OCI-LY1 (cell line): Measurements from ENCODE around the gene TENM4.

ENCODE experiments used
- H2AFZ ChIP-seq: fragments of 200-600 bp; sonication (generic), shearing (Covaris generic); 2 replicates; pipeline ENCODE4 v1.6.0; 2014; ENCODE audit warnings: antibody characterized with exemption, mild to moderate bottlenecking, low read length
- H3F3A ChIP-seq: fragments of 200-600 bp; sonication (generic), shearing (Covaris generic); 2 replicates; pipeline ENCODE4 v1.6.0; 2014; ENCODE audit warnings: mild to moderate bottlenecking, antibody characterized with exemption, low read length, moderate library complexity; ENCODE audit not compliant: insufficient read depth
- H3K27ac ChIP-seq: fragments of 200-600 bp; sonication (generic); 2 replicates; pipeline ENCODE4 v1.5.1; 2014; ENCODE audit warnings: low read length, mixed run types, mild to moderate bottlenecking, low read depth; ENCODE audit not compliant: poor library complexity, severe bottlenecking
- H3K27me3 ChIP-seq: fragments of 200-600 bp; sonication (generic); 2 replicates; pipeline ENCODE4 v1.6.0; 2014; ENCODE audit warnings: antibody characterized with exemption, mild to moderate bottlenecking, low read length, moderate library complexity; ENCODE audit not compliant: insufficient read depth
- H3K36me3 ChIP-seq: fragments of 200-600 bp; sonication (generic); 2 replicates; pipeline ENCODE4 v1.6.1; 2014; ENCODE audit warnings: mild to moderate bottlenecking, antibody characterized with exemption, low read length, moderate library complexity, mixed read lengths; ENCODE audit not compliant: insufficient read depth
- H3K4me1 ChIP-seq: fragments of 200-600 bp; sonication (generic); 2 replicates; pipeline ENCODE4 v1.5.1; 2014; ENCODE audit warnings: mild to moderate bottlenecking, low read length, moderate library complexity; ENCODE audit not compliant: insufficient read depth, severe bottlenecking
- H3K4me2 ChIP-seq: fragments of 200-600 bp; sonication (generic), shearing (Covaris generic); 2 replicates; pipeline ENCODE4 v1.6.1; 2014; ENCODE audit warnings: low read length
- H3K4me3 ChIP-seq: fragments of 200-600 bp; sonication (generic); 2 replicates; pipeline ENCODE4 v1.5.1; 2014; ENCODE audit warnings: low read length, low read depth, mild to moderate bottlenecking, mixed read lengths; ENCODE audit not compliant: poor library complexity, severe bottlenecking
- H3K79me2 ChIP-seq: fragments of 200-600 bp; shearing (Covaris generic); 2 replicates; pipeline ENCODE4 v1.6.1; 2016; ENCODE audit warnings: mixed run types, low read length, mixed read lengths; ENCODE audit not compliant: insufficient read depth
- H3K9ac ChIP-seq: fragments of 200-600 bp; sonication (generic), shearing (Covaris generic); 2 replicates; pipeline ENCODE4 v1.6.1; 2014; ENCODE audit warnings: mild to moderate bottlenecking, low read length, mixed read lengths
- H3K9me2 ChIP-seq: fragments of 200-600 bp; sonication (generic), shearing (Covaris generic); 2 replicates; pipeline ENCODE4 v1.6.1; 2014; ENCODE audit warnings: low read depth, mild to moderate bottlenecking, low read length, mixed read lengths
- H3K9me3 ChIP-seq: fragments of 200-600 bp; shearing (Covaris generic); 2 replicates; pipeline ENCODE4 v1.6.1; 2014; ENCODE audit warnings: low read length, mixed read lengths
- H4K20me1 ChIP-seq: fragments of 200-600 bp; sonication (generic), shearing (Covaris generic); 2 replicates; pipeline ENCODE4 v1.6.0; 2016; ENCODE audit warnings: mild to moderate bottlenecking, low read length; ENCODE audit not compliant: insufficient read depth
- EZH2 ChIP-seq: fragments of 200-600 bp; sonication (generic), shearing (Covaris generic); IDR thresholded peaks from 2 replicates; pipeline ENCODE4 v1.8.0; 2017; ENCODE audit warnings: borderline replicate concordance, mixed run types, mild to moderate bottlenecking, antibody characterized with exemption, low read length, moderate library complexity, mixed read lengths
- TF ChIP-seq, protein P1 (sequence below): fragments of 200-600 bp; sonication (generic), shearing (Covaris generic); IDR thresholded peaks from 2 replicates; pipeline ENCODE4 v1.5.1; 2017; ENCODE audit warnings: mild to moderate bottlenecking, antibody characterized with exemption, low read length, moderate library complexity, mixed read lengths

Gene TENM4

DNA sequence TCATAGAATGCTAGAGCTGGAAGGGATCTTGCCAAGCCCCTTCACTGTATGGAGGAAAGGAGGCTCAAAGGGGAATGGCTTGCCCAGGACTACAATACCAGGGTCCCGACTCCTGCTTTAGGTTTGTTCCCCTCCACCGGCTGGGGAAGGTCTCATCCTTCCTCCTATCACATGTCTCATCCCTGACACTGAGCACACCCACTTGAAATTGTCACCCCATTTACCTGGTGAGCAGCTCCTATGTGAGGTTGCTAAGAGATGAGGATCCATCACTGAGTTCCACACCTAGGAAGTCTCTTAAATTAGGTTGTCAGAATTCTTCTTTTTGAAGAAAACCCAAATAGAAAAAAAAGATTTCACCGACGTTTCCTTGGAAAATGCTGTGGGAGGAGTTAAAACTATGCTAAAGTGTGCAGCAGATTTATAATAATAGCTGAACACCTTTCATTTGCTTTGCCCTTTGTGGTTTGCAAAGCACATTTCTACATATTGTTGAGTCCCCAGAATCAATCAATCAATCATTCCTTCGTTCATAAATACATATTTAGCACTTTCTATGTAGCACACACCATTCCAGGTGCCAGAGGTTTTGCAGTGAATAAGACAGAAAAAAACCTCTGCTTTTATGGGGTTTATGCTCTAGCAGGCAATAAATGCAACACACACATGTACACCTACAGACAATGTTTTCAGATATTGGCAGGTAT lies 91.7 kb downstream of the TENM4 start:
- no peak overlapping the region for H3K27ac ChIP-seq
- no peaks in the 10 kb centered on the region for H3K79me2 ChIP-seq
- 0 out of 2 replicates have a peak, but pooled peaks cover 4% of the 10 kb centered on the region for H3K27me3 ChIP-seq
- TF ChIP-seq, protein P1, sequence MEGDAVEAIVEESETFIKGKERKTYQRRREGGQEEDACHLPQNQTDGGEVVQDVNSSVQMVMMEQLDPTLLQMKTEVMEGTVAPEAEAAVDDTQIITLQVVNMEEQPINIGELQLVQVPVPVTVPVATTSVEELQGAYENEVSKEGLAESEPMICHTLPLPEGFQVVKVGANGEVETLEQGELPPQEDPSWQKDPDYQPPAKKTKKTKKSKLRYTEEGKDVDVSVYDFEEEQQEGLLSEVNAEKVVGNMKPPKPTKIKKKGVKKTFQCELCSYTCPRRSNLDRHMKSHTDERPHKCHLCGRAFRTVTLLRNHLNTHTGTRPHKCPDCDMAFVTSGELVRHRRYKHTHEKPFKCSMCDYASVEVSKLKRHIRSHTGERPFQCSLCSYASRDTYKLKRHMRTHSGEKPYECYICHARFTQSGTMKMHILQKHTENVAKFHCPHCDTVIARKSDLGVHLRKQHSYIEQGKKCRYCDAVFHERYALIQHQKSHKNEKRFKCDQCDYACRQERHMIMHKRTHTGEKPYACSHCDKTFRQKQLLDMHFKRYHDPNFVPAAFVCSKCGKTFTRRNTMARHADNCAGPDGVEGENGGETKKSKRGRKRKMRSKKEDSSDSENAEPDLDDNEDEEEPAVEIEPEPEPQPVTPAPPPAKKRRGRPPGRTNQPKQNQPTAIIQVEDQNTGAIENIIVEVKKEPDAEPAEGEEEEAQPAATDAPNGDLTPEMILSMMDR = no peak
- TF ChIP-seq EZH2 = no peak
- H3K4me2 ChIP-seq = no peak overlapping the region
- no peak overlapping the region for H2AFZ ChIP-seq
- H3K9ac ChIP-seq = no peak overlapping the region
- no peaks in the 10 kb centered on the region for H3K4me1 ChIP-seq
- H3F3A ChIP-seq = no peaks in the 10 kb centered on the region
- H3K9me2 ChIP-seq = no peaks in the 10 kb centered on the region
- H3K9me3 ChIP-seq = no peaks in the 10 kb centered on the region
- H4K20me1 ChIP-seq = no peaks in the 10 kb centered on the region
- H3K4me3 ChIP-seq = no peak overlapping the region
- no peaks in the 10 kb centered on the region for H3K36me3 ChIP-seq

DNA sequence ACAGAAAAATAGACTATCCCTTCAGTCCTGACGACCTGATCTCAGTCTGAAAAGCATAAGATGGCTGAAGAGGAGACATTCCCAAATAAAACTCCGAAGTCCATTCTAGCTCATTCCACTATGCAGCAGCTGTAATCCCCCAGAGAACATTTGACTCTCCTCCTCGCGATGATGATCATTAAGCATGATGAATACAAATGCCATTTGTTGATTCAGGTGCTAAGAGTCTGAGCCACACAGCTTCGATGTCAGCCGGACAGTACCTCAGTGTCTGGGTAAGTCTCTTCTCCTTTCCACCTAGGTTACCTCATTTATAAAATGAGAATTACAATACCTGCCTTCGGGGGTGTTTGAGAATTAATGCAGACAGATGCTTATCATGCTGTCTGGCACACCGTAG lies 94.8 kb downstream of the TENM4 start:
- no peak overlapping the region for H3K4me2 ChIP-seq
- H3F3A ChIP-seq = no peaks in the 10 kb centered on the region
- H3K9me3 ChIP-seq = no peaks in the 10 kb centered on the region
- no peaks in the 10 kb centered on the region for H3K79me2 ChIP-seq
- no peak overlapping the region for H3K27ac ChIP-seq
- no peak overlapping the region for H2AFZ ChIP-seq
- H3K4me1 ChIP-seq = no peaks in the 10 kb centered on the region
- H3K4me3 ChIP-seq = no peak overlapping the region
- TF ChIP-seq EZH2 = no peak
- TF ChIP-seq, protein P1 = no peak
- H3K9me2 ChIP-seq = no peaks in the 10 kb centered on the region
- 0 out of 2 replicates have a peak, but pooled peaks cover 4% of the 10 kb centered on the region for H3K27me3 ChIP-seq
- no peaks in the 10 kb centered on the region for H3K36me3 ChIP-seq
- no peak overlapping the region for H3K9ac ChIP-seq
- no peaks in the 10 kb centered on the region for H4K20me1 ChIP-seq

DNA sequence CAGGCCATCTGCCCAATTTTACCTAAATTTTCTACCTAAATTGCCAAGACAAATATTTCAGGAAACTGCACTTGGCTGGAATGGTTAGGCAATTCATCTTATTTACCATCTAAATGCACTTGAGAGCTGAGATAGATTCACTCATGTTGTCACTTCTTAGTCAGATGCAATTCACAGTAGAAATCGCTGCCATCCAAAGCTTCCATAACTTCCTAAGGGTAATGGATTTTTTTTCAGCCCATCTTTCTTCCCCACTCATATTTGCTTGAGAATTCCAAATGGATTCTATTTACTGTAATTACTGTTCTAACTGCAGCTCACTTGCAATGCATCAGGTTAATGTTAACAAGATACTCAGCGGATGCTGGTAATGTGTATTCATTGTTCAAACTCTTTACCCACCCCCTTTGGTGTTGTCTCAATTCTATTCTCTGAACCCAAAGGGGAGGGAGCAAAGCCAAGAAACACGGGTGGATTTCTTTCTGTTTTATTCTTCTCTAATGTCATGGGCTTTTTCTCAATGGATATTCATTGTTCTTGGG lies 96.0 kb downstream of the TENM4 start:
- Histone ChIP-seq H3F3A (no peaks in the 10 kb centered on the region), H3K36me3 (no peaks in the 10 kb centered on the region), H3K9me3 (no peaks in the 10 kb centered on the region), H3K9ac (no peak overlapping the region), H2AFZ (no peak overlapping the region), H4K20me1 (no peaks in the 10 kb centered on the region), H3K27ac (no peak overlapping the region), H3K4me2 (no peak overlapping the region), H3K4me1 (no peaks in the 10 kb centered on the region), H3K4me3 (no peak overlapping the region), H3K27me3 (0 out of 2 replicates have a peak, but pooled peaks cover 2% of the 10 kb centered on the region), H3K79me2 (no peaks in the 10 kb centered on the region), H3K9me2 (no peaks in the 10 kb centered on the region)
- no peak for TF ChIP-seq EZH2
- TF ChIP-seq, protein P1 = no peak
